Measurements from ENCODE around the gene SLC25A21. TPM values are rescaled to one million over a fixed set of nuclear protein-coding genes. Genes with fewer than 3 reads are reported as not detected.
"Not testable (repeated sequence)": the region's sequence is repeated elsewhere in the genome, so short reads cannot be mapped to it uniquely, and the experiment has no call there.

The SLC25A21 gene
- total and polyA plus RNA-seq, 4 experiments from 2014 or later, result not detected

GRCh38 chr14:37170993-37171392 is 1.4 kb downstream of the SLC25A21 start:
- no peak overlapping the region for H3K4me3 Mint-ChIP-seq
- Histone ChIP-seq H3K9me3 (ENCODE audit: control insufficient read depth in 1 of 2, low read length in 2 of 2) (no peaks in the 10 kb centered on the region), H3K4me3 (ENCODE audit: low read length in 2 of 2) (no peak overlapping the region), H3K36me3 (ENCODE audit: insufficient read depth, low read length) (no peaks in the 10 kb centered on the region), H3K4me1 (ENCODE audit: insufficient read depth, low read length) (no peaks in the 10 kb centered on the region), H3K27me3 (ENCODE audit: insufficient read depth, low read length) (no peaks in the 10 kb centered on the region), H3K27ac (ENCODE audit: low read depth, low read length) (no peak overlapping the region)
- CTCF ChIA-PET (ENCODE audit: partially characterized antibody), result no interaction called here
- POLR2A ChIA-PET (ENCODE audit: partially characterized antibody), result no interaction called here
- H3K9me3 Mint-ChIP-seq, result peaks cover 0 to 4% (median 1%) of the 10 kb centered on the region in 8 donors
- no peak overlapping the region for H3K27ac Mint-ChIP-seq
- no peak for DNase-seq
- H3K4me1 Mint-ChIP-seq, result peaks cover 0 to 2% (median 0%) of the 10 kb centered on the region in 4 donors
- peaks cover 5 to 8% of the 10 kb centered on the region in 2 donors for H3K27me3 Mint-ChIP-seq
- H3K36me3 Mint-ChIP-seq, result no peaks in the 10 kb centered on the region
- intact Hi-C loops (cut with micrococcal nuclease), result no loop called here

GRCh38 chr14:37170237-37170636 is 2.2 kb downstream of the SLC25A21 start:
- Mint-ChIP-seq H3K4me1 (peaks cover 0 to 2% (median 0%) of the 10 kb centered on the region in 4 donors), H3K4me3 (no peak overlapping the region), H3K27ac (no peak overlapping the region), H3K9me3 (peaks cover 0 to 4% (median 1%) of the 10 kb centered on the region in 8 donors), H3K27me3 (peaks cover 5 to 8% of the 10 kb centered on the region in 2 donors), H3K36me3 (no peaks in the 10 kb centered on the region)
- no peaks in the 10 kb centered on the region for H3K4me1 ChIP-seq (ENCODE audit: insufficient read depth, low read length)
- POLR2A ChIA-PET (ENCODE audit: partially characterized antibody), result no interaction called here
- no peaks in the 10 kb centered on the region for H3K9me3 ChIP-seq (ENCODE audit: control insufficient read depth in 1 of 2, low read length in 2 of 2)
- CTCF ChIA-PET (ENCODE audit: partially characterized antibody), result no interaction called here
- no peak overlapping the region for H3K27ac ChIP-seq (ENCODE audit: low read depth, low read length)
- H3K4me3 ChIP-seq (ENCODE audit: low read length in 2 of 2), result no peak overlapping the region
- DNase-seq, result no peak
- no peaks in the 10 kb centered on the region for H3K27me3 ChIP-seq (ENCODE audit: insufficient read depth, low read length)
- H3K36me3 ChIP-seq (ENCODE audit: insufficient read depth, low read length), result no peaks in the 10 kb centered on the region
- intact Hi-C loops (cut with micrococcal nuclease), result no loop called here

- peaks cover 0 to 2% (median 0%) of the 10 kb centered on the region in 4 donors for H3K4me1 Mint-ChIP-seq
- no peak overlapping the region for H3K27ac Mint-ChIP-seq
- ChIA-PET CTCF (ENCODE audit: partially characterized antibody) (no interaction called here), POLR2A (ENCODE audit: partially characterized antibody) (no interaction called here)
- no peaks in the 10 kb centered on the region for H3K9me3 ChIP-seq (ENCODE audit: control insufficient read depth in 1 of 2, low read length in 2 of 2)
- no peaks in the 10 kb centered on the region for H3K4me1 ChIP-seq (ENCODE audit: insufficient read depth, low read length)
- intact Hi-C loops (cut with micrococcal nuclease), result no loop called here
- no peaks in the 10 kb centered on the region for H3K36me3 ChIP-seq (ENCODE audit: insufficient read depth, low read length)
- no peak overlapping the region for H3K4me3 Mint-ChIP-seq
- no peaks in the 10 kb centered on the region for H3K27me3 ChIP-seq (ENCODE audit: insufficient read depth, low read length)
- peaks cover 5 to 8% of the 10 kb centered on the region in 2 donors for H3K27me3 Mint-ChIP-seq
- no peak for DNase-seq
- peaks cover 0 to 4% (median 0%) of the 10 kb centered on the region in 8 donors for H3K9me3 Mint-ChIP-seq
- H3K27ac ChIP-seq (ENCODE audit: low read depth, low read length), result no peak overlapping the region
- no peaks in the 10 kb centered on the region for H3K36me3 Mint-ChIP-seq
- H3K4me3 ChIP-seq (ENCODE audit: low read length in 2 of 2), result no peak overlapping the region
Measured at GRCh38 chr14:37168721-37169120, 3.7 kb downstream of the SLC25A21 start.

GRCh38 chr14:37167151-37168047 is 5.0 kb downstream of the SLC25A21 start:
- POLR2A ChIA-PET (ENCODE audit: partially characterized antibody), result no interaction called here
- Mint-ChIP-seq H3K9me3 (peaks cover 0 to 4% (median 0%) of the 10 kb centered on the region in 8 donors), H3K4me3 (no peak overlapping the region), H3K27ac (no peak overlapping the region), H3K27me3 (peaks cover 5 to 6% of the 10 kb centered on the region in 2 donors), H3K4me1 (peaks cover 0 to 2% (median 0%) of the 10 kb centered on the region in 4 donors), H3K36me3 (no peaks in the 10 kb centered on the region)
- Histone ChIP-seq H3K9me3 (ENCODE audit: control insufficient read depth in 1 of 2, low read length in 2 of 2) (no peaks in the 10 kb centered on the region), H3K27ac (ENCODE audit: low read depth, low read length) (no peak overlapping the region), H3K27me3 (ENCODE audit: insufficient read depth, low read length) (no peaks in the 10 kb centered on the region), H3K36me3 (ENCODE audit: insufficient read depth, low read length) (no peaks in the 10 kb centered on the region), H3K4me3 (ENCODE audit: low read length in 2 of 2) (no peak overlapping the region), H3K4me1 (ENCODE audit: insufficient read depth, low read length) (no peaks in the 10 kb centered on the region)
- DNase-seq, result no peak
- CTCF ChIA-PET (ENCODE audit: partially characterized antibody), result no interaction called here
- intact Hi-C loops (cut with micrococcal nuclease), result no loop called here

GRCh38 chr14:37165794-37166193 is 6.6 kb downstream of the SLC25A21 start:
- no peak overlapping the region for H3K27ac Mint-ChIP-seq
- CTCF ChIA-PET (ENCODE audit: partially characterized antibody), result no interaction called here
- intact Hi-C loops (cut with micrococcal nuclease), result no loop called here
- H3K27ac ChIP-seq (ENCODE audit: low read depth, low read length), result no peak overlapping the region
- no peak overlapping the region for H3K4me3 ChIP-seq (ENCODE audit: low read length in 2 of 2)
- no peak overlapping the region for H3K4me3 Mint-ChIP-seq
- no peaks in the 10 kb centered on the region for H3K4me1 Mint-ChIP-seq
- H3K27me3 ChIP-seq (ENCODE audit: insufficient read depth, low read length), result no peaks in the 10 kb centered on the region
- H3K27me3 Mint-ChIP-seq, result peaks cover 2 to 3% of the 10 kb centered on the region in 2 donors
- no peaks in the 10 kb centered on the region for H3K9me3 ChIP-seq (ENCODE audit: control insufficient read depth in 1 of 2, low read length in 2 of 2)
- POLR2A ChIA-PET (ENCODE audit: partially characterized antibody), result no interaction called here
- H3K9me3 Mint-ChIP-seq, result peaks cover 0 to 10% (median 0%) of the 10 kb centered on the region in 8 donors
- H3K36me3 Mint-ChIP-seq, result no peaks in the 10 kb centered on the region
- no peak for DNase-seq
- H3K4me1 ChIP-seq (ENCODE audit: insufficient read depth, low read length), result no peaks in the 10 kb centered on the region
- no peaks in the 10 kb centered on the region for H3K36me3 ChIP-seq (ENCODE audit: insufficient read depth, low read length)

- H3K4me1 ChIP-seq (ENCODE audit: insufficient read depth, low read length); H3K27ac Mint-ChIP-seq; H3K27me3 Mint-ChIP-seq; H3K4me3 Mint-ChIP-seq; CTCF ChIA-PET (ENCODE audit: partially characterized antibody); H3K36me3 Mint-ChIP-seq; H3K9me3 ChIP-seq (ENCODE audit: control insufficient read depth in 1 of 2, low read length in 2 of 2); POLR2A ChIA-PET (ENCODE audit: partially characterized antibody); intact Hi-C loops (cut with micrococcal nuclease); H3K4me3 ChIP-seq (ENCODE audit: low read length in 2 of 2); H3K27ac ChIP-seq (ENCODE audit: low read depth, low read length); DNase-seq; H3K27me3 ChIP-seq (ENCODE audit: insufficient read depth, low read length); H3K4me1 Mint-ChIP-seq; H3K36me3 ChIP-seq (ENCODE audit: insufficient read depth, low read length): not testable (repeated sequence)
- H3K9me3 Mint-ChIP-seq, result peaks cover 0 to 14% (median 3%) of the 10 kb centered on the region in 8 donors
Measured at GRCh38 chr14:37162307-37162706, 10.1 kb downstream of the SLC25A21 start.

DNA sequence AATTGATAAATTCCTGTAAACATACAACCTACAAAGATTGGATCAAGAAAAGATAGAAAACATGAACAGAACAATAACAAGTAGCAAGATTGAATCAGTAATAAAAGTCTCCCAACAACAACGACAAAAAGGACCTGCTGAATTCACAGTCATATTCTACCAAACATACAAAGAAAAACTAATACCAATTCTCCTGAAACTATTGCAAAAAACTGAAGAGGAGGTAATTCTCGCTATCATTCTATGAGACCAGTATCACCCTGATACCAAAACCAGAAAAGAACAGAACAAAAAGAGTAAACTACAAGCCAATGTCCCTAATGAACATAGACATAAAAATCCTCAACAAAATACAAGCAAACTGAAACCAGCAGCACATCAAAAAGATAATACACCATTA is 14.4 kb downstream of the SLC25A21 start:
- Histone ChIP-seq H3K27me3 (ENCODE audit: insufficient read depth, low read length) (no peaks in the 10 kb centered on the region), H3K9me3 (ENCODE audit: control insufficient read depth in 1 of 2, low read length in 2 of 2) (no peaks in the 10 kb centered on the region), H3K4me1 (ENCODE audit: insufficient read depth, low read length) (no peaks in the 10 kb centered on the region), H3K36me3 (ENCODE audit: insufficient read depth, low read length) (no peaks in the 10 kb centered on the region), H3K4me3 (ENCODE audit: low read length in 2 of 2) (no peak overlapping the region), H3K27ac (ENCODE audit: low read depth, low read length) (no peak overlapping the region)
- intact Hi-C loops (cut with micrococcal nuclease), result no loop called here
- H3K4me1 Mint-ChIP-seq, result no peaks in the 10 kb centered on the region
- H3K27me3 Mint-ChIP-seq, result peaks cover 0 to 6% of the 10 kb centered on the region in 2 donors
- ChIA-PET CTCF (ENCODE audit: partially characterized antibody) (no interaction called here), POLR2A (ENCODE audit: partially characterized antibody) (no interaction called here)
- H3K27ac Mint-ChIP-seq, result no peak overlapping the region
- no peak for DNase-seq
- H3K4me3 Mint-ChIP-seq, result no peak overlapping the region
- peaks cover 5 to 40% (median 21%) of the 10 kb centered on the region in 8 donors for H3K9me3 Mint-ChIP-seq
- no peaks in the 10 kb centered on the region for H3K36me3 Mint-ChIP-seq
